WTC11 (cell line): Measurements from ENCODE around the gene GATA2. TPM values are rescaled to one million over a fixed set of nuclear protein-coding genes. Genes with fewer than 3 reads are reported as not detected.

Source experiments
- ATAC-seq: fragments of 200-7000 bp; cut with Tn5 transposase; 2 replicates; pipeline ENCODE4 v1.10.0; 2021; ENCODE audit warnings: mild to moderate bottlenecking, moderate library complexity
- CTCF ChIA-PET: fragments of 300-600 bp; sonication (Branson Sonifier 250); formaldehyde crosslinking; loops from one replicate; lab custom pipeline; 2021; ENCODE audit warnings: antibody characterized with exemption; lab: Charles Lee
- POLR2A ChIA-PET: fragments of 350-600 bp; sonication (Branson Sonifier 250); formaldehyde crosslinking; loops from one replicate; lab custom pipeline; 2021; ENCODE audit warnings: antibody characterized with exemption; lab: Charles Lee
- DNase-seq: peaks from one replicate; pipeline ENCODE4 v3.0.0; 2021; ENCODE audit warnings: low spot score
- H3K27ac Mint-ChIP-seq: 2 replicates; pipeline ENCODE4 v1.8.0; 2021; ENCODE audit warnings: mixed read lengths
- H3K27me3 Mint-ChIP-seq: 2 replicates; pipeline ENCODE4 v1.8.0; 2021; ENCODE audit warnings: low read depth, mild to moderate bottlenecking, moderate library complexity, mixed read lengths
- H3K36me3 Mint-ChIP-seq: 2 replicates; pipeline ENCODE4 v1.8.0; 2021; ENCODE audit warnings: mixed read lengths
- H3K4me1 Mint-ChIP-seq: 2 replicates; pipeline ENCODE4 v1.8.0; 2022; ENCODE audit warnings: mixed read lengths
- H3K4me3 Mint-ChIP-seq: 2 replicates; pipeline ENCODE4 v1.8.0; 2021; ENCODE audit warnings: mild to moderate bottlenecking, moderate library complexity, mixed read lengths
- H3K9me3 Mint-ChIP-seq: 2 replicates; pipeline ENCODE4 v1.8.0; 2021; ENCODE audit warnings: mixed read lengths
- ATF1 ChIP-seq: sonication (generic); formaldehyde crosslinking; IDR thresholded peaks from 2 replicates; pipeline ENCODE4 v1.8.1; 2023; ENCODE audit warnings: mild to moderate bottlenecking, moderate library complexity, missing genetic modification reagents
- ATF2 ChIP-seq: sonication (generic); formaldehyde crosslinking; IDR thresholded peaks from 2 replicates; pipeline ENCODE4 v1.8.1; 2022; ENCODE audit warnings: low read depth, missing genetic modification reagents, borderline replicate concordance
- CREM ChIP-seq: sonication (generic); formaldehyde crosslinking; IDR thresholded peaks from 2 replicates; pipeline ENCODE4 v1.8.1; 2022; ENCODE audit warnings: mild to moderate bottlenecking, missing genetic modification reagents, moderate library complexity
- FOXJ3 ChIP-seq: sonication (generic); formaldehyde crosslinking; IDR thresholded peaks from 2 replicates; pipeline ENCODE4 v1.9.0; 2021; ENCODE audit warnings: missing genetic modification reagents, mild to moderate bottlenecking, borderline replicate concordance
- GTF2I ChIP-seq: fragments of 250-450 bp; sonication (Bioruptor Pico); conservative IDR thresholded peaks from 2 replicates; pipeline ENCODE4 v1.4.0; 2021; ENCODE audit warnings: mild to moderate bottlenecking
- HMGXB4 ChIP-seq: sonication (generic); formaldehyde crosslinking; IDR thresholded peaks from 2 replicates; pipeline ENCODE4 v1.8.1; 2023; ENCODE audit warnings: mild to moderate bottlenecking, moderate library complexity, missing genetic modification reagents
- JUN ChIP-seq: sonication (generic); formaldehyde crosslinking; IDR thresholded peaks from 2 replicates; pipeline ENCODE4 v1.8.0; 2023; ENCODE audit warnings: mild to moderate bottlenecking, missing genetic modification reagents
- MAX ChIP-seq: sonication (generic); formaldehyde crosslinking; IDR thresholded peaks from 2 replicates; pipeline ENCODE4 v1.8.0; 2022; ENCODE audit warnings: mild to moderate bottlenecking, missing genetic modification reagents
- MXD4 ChIP-seq: fragments of 250-450 bp; sonication (Bioruptor Pico); IDR thresholded peaks from 2 replicates; pipeline ENCODE4 v1.8.0; 2021; ENCODE audit warnings: mild to moderate bottlenecking, moderate library complexity, borderline replicate concordance
- NFE2L1 ChIP-seq: sonication (generic); formaldehyde crosslinking; IDR thresholded peaks from 2 replicates; pipeline ENCODE4 v1.8.1; 2023; ENCODE audit warnings: missing genetic modification reagents
- NR2C2 ChIP-seq: sonication (generic); formaldehyde crosslinking; IDR thresholded peaks from 2 replicates; pipeline ENCODE4 v1.8.0; 2022; ENCODE audit warnings: mild to moderate bottlenecking, missing genetic modification reagents
- NR3C1 ChIP-seq: sonication (generic); formaldehyde crosslinking; conservative IDR thresholded peaks from 2 replicates; pipeline ENCODE4 v1.8.1; 2023; ENCODE audit warnings: low read depth, mild to moderate bottlenecking, missing genetic modification reagents
- STAT6 ChIP-seq: sonication (generic); formaldehyde crosslinking; conservative IDR thresholded peaks from 2 replicates; pipeline ENCODE4 v1.8.1; 2023; ENCODE audit warnings: mild to moderate bottlenecking, low read depth, missing genetic modification reagents, moderate library complexity
- TEAD1 ChIP-seq: sonication (generic); formaldehyde crosslinking; IDR thresholded peaks from 2 replicates; pipeline ENCODE4 v1.8.0; 2022; ENCODE audit warnings: mild to moderate bottlenecking, missing genetic modification reagents
- ZBTB21 ChIP-seq: sonication (generic); formaldehyde crosslinking; IDR thresholded peaks from 2 replicates; pipeline ENCODE4 v1.8.1; 2023; ENCODE audit warnings: mild to moderate bottlenecking, missing genetic modification reagents, borderline replicate concordance
- ZNF121 ChIP-seq: sonication (generic); formaldehyde crosslinking; IDR thresholded peaks from 2 replicates; pipeline ENCODE4 v1.8.0; 2023; ENCODE audit warnings: missing genetic modification reagents
- ZNF232 ChIP-seq: sonication (generic); formaldehyde crosslinking; IDR thresholded peaks from 2 replicates; pipeline ENCODE4 v1.8.0; 2022; ENCODE audit warnings: mild to moderate bottlenecking, missing genetic modification reagents
- ZNF281 ChIP-seq: sonication (generic); formaldehyde crosslinking; IDR thresholded peaks from 2 replicates; pipeline ENCODE4 v1.8.0; 2023; ENCODE audit warnings: mild to moderate bottlenecking, missing genetic modification reagents
- total RNA-seq: library from RNA; stranded (reverse); gene quantifications from 3 replicates; pipeline ENCODE4 v1.2.3, GENCODE V29; 2021

GATA2 gene
- total RNA-seq, 1 experiment from 2014 or later, result 1.6 TPM

- no peak for TF ChIP-seq ZNF281
- no peak for TF ChIP-seq ATF2
- TF ChIP-seq ZNF121 (CRISPR knock-in tag), result no peak
- TF ChIP-seq GTF2I, result no peak
- no peak for TF ChIP-seq JUN (CRISPR knock-in tag)
- TF ChIP-seq, all 79 proteins: peak for 0
Measured at GRCh38 chr3:128456776-128457715, 36.0 kb downstream of the GATA2 start (continued).

- Mint-ChIP-seq H3K9me3 (no peaks in the 10 kb centered on the region), H3K27ac (no peak overlapping the region), H3K36me3 (no peaks in the 10 kb centered on the region), H3K4me1 (no peaks in the 10 kb centered on the region), H3K4me3 (no peak overlapping the region), H3K27me3 (peaks cover 29% of the 10 kb centered on the region)
- DNase-seq, result no peak
- TF ChIP-seq TEAD1 (CRISPR knock-in tag) (no peak), HMGXB4 (no peak), NFE2L1 (CRISPR knock-in tag) (no peak), ZBTB21 (no peak), CREM (CRISPR knock-in tag) (no peak), MAX (CRISPR knock-in tag) (no peak), ZNF232 (no peak), NR3C1 (no peak)
- ChIA-PET POLR2A (no interaction called here), CTCF (interaction anchor here (0.5 to 1.4 kb wide), 3 partner anchors 18 to 279 kb away, joined by 3 to 4 read pairs (median 3); no protein-coding TSS in a partner anchor)
- ATAC-seq, result no peak
Measured at GRCh38 chr3:128455786-128456748, 36.9 kb downstream of the GATA2 start.

GRCh38 chr3:128455116-128455515, 37.9 kb downstream of the GATA2 start:
- no peak for ATAC-seq
- H3K27ac Mint-ChIP-seq, result no peak overlapping the region
- H3K36me3 Mint-ChIP-seq, result no peaks in the 10 kb centered on the region
- H3K4me3 Mint-ChIP-seq, result no peak overlapping the region
- no peaks in the 10 kb centered on the region for H3K9me3 Mint-ChIP-seq
- no peak for TF ChIP-seq NR2C2 (CRISPR knock-in tag)
- TF ChIP-seq ZNF121 (CRISPR knock-in tag), result no peak
- TF ChIP-seq CREM (CRISPR knock-in tag), result no peak
- TF ChIP-seq FOXJ3 (CRISPR knock-in tag), result no peak
- TF ChIP-seq STAT6, result no peak
- TF ChIP-seq ATF1, result no peak
- no peak for TF ChIP-seq MXD4 (CRISPR knock-in tag)
- ChIA-PET CTCF (interaction anchor here (1.3 kb wide), 1 partner anchor 17 kb away, joined by 3 read pairs; no protein-coding TSS in a partner anchor), POLR2A (no interaction called here)
- no peak for DNase-seq
- peaks cover 29% of the 10 kb centered on the region for H3K27me3 Mint-ChIP-seq
- no peaks in the 10 kb centered on the region for H3K4me1 Mint-ChIP-seq
